CD4-positive, alpha-beta T cell treated with Interleukin-1 beta for 1 hour (primary cell): ENCODE measurements around the gene FAM200A.
"Not testable (repeated sequence)": the region's sequence is repeated elsewhere in the genome, so short reads cannot be mapped to it uniquely, and the experiment has no call there.

Experiments
- DNase-seq, 2 donors: peaks; one replicate each; pipeline ENCODE4 v3.0.0-alpha.2; 2020 to 2022

The FAM200A gene

GRCh38 chr7:99558306-99559174 is 6.6 kb upstream of the FAM200A start, which contains the start of gene ZNF655:
ZNF655 (plus strand) TSS chr7:99558642; CDS start chr7:99560560, 1,918 bp downstream.
- peak; percentile 92 to 94 for DNase-seq

- DNase-seq: no peak
Measured at GRCh38 chr7:99557940-99558305, 6.0 kb upstream of the FAM200A start.

GRCh38 chr7:99557196-99557607 is 5.3 kb upstream of the FAM200A start:
- DNase-seq: no peak

GRCh38 chr7:99554939-99555338 is 3.0 kb upstream of the FAM200A start:
- DNase-seq: no peak

- DNase-seq: no peak
Measured at GRCh38 chr7:99553039-99553438, 1.1 kb upstream of the FAM200A start.

GRCh38 chr7:99551334-99551733 is 580 bp downstream of the FAM200A start:
- peak in 1 of 2 donors; percentile 10 for DNase-seq

- not testable (repeated sequence) for DNase-seq
Measured at GRCh38 chr7:99549545-99549944, 2.4 kb downstream of the FAM200A start.

GRCh38 chr7:99545308-99545707 is 6.6 kb downstream of the FAM200A start:
- not testable (repeated sequence) for DNase-seq

GRCh38 chr7:99543916-99544315 is 8.0 kb downstream of the FAM200A start:
- no peak for DNase-seq

- DNase-seq: no peak
Measured at GRCh38 chr7:99543081-99543671, 8.7 kb downstream of the FAM200A start.

- no peak for DNase-seq
Measured at GRCh38 chr7:99541212-99541611, 10.7 kb downstream of the FAM200A start.

- DNase-seq: no peak
Measured at GRCh38 chr7:99540542-99540941, 11.4 kb downstream of the FAM200A start.

- no peak for DNase-seq
Measured at GRCh38 chr7:99539213-99539811, 12.6 kb downstream of the FAM200A start.

GRCh38 chr7:99535667-99536066 is 16.2 kb downstream of the FAM200A start:
- no peak for DNase-seq

- DNase-seq: no peak
Measured at GRCh38 chr7:99531354-99531765, 20.6 kb downstream of the FAM200A start.

- peak; percentile 7 to 16 for DNase-seq
Measured at GRCh38 chr7:99525713-99526440, 26.0 kb downstream of the FAM200A start.

GRCh38 chr7:99521399-99521798 is 30.5 kb downstream of the FAM200A start:
- no peak for DNase-seq

GRCh38 chr7:99514050-99514449 is 37.9 kb downstream of the FAM200A start:
- DNase-seq: no peak

GRCh38 chr7:99505324-99505662 is 46.6 kb downstream of the FAM200A start:
- DNase-seq: no peak

- peak; percentile 96 to 97 for DNase-seq
Measured at GRCh38 chr7:99504603-99505323, 47.2 kb downstream of the FAM200A start, which contains the start of gene ZKSCAN5. ZKSCAN5 (plus strand) TSS chr7:99504662; CDS start chr7:99506045, 1,383 bp downstream.

GRCh38 chr7:99504281-99504602 is 47.7 kb downstream of the FAM200A start:
- no peak for DNase-seq

- not testable (repeated sequence) for DNase-seq
Measured at GRCh38 chr7:99501236-99501635, 50.7 kb downstream of the FAM200A start.

- DNase-seq: no peak
Measured at GRCh38 chr7:99500637-99501009, 51.3 kb downstream of the FAM200A start.
